SHP77 treated with DMSO at 0.1 percent for 48 hours (cell line): ENCODE results near the gene MYH15.

Source experiments
- DNase-seq: peaks from one replicate; lab custom pipeline; 2025; lab: John Stamatoyannopoulos, UW

The MYH15 gene

GRCh38 chr3:108510496-108510895, at the start of gene MYH15:
MYH15 (minus strand) TSS chr3:108510596; CDS start chr3:108510530, 66 bp downstream.
- DNase-seq: no peak

DNA sequence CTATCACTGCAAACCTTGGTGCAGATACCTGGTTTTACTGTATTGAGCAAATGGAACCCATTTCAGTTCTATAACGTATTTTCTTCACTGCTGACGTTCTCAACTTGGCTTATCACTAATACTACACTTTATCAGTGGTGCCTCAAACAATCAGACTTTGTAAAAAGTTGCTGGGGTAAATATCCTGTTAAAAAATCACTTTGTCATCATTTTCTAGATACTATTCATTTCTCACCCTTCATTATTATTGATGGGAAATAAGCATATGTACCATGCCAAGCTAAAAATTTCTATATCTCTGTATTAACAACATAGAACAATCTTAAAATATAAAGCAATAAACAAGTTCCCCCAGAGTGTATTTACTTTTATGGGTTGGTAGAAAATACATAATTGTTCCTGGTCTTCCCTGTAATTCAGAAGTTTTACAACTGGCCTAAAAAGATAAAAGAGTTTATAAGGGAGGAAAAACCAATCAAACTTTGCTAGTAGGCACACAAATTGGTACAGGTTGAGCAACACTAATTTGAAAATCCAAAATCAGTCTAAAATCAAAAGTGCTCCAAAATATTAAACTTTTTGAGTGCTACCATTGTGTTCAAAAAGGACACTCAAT, 45.7 kb upstream of the MYH15 start:
- no peak for DNase-seq

DNA sequence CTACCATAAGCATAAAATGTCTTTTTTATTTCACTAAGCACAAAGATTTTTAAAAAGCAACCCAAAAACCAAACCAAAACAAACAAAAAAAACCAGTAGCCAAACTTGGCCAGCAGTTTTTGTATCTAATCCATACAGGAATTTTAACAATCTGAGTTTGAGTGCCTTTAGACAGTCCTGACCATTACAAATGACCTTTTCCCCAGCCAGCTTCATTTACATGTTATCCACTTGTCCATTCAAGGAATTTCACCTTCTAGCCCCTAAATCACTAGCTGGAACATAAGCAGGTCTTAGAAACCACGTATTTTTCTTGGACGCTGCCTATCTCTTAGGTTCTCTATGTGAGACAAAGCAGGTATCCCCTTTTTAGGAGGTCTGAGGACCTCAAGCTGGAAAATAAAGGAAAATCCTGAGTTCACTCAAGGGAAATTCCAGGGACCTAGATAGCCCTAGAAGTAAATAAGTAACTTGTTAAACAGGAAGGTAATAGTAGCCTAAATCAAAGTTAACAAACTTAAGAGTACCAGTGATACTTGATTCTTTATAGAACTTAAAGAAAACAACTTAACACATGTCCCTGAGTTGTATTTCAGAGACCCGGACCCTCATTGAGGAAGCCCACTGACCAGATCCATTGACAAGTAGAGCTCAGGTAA, 44.6 kb upstream of the MYH15 start:
- DNase-seq: no peak

- no peak for DNase-seq
These were observed 43.8 kb upstream of the MYH15 start for GRCh38 chr3:108554229-108554628.

DNA sequence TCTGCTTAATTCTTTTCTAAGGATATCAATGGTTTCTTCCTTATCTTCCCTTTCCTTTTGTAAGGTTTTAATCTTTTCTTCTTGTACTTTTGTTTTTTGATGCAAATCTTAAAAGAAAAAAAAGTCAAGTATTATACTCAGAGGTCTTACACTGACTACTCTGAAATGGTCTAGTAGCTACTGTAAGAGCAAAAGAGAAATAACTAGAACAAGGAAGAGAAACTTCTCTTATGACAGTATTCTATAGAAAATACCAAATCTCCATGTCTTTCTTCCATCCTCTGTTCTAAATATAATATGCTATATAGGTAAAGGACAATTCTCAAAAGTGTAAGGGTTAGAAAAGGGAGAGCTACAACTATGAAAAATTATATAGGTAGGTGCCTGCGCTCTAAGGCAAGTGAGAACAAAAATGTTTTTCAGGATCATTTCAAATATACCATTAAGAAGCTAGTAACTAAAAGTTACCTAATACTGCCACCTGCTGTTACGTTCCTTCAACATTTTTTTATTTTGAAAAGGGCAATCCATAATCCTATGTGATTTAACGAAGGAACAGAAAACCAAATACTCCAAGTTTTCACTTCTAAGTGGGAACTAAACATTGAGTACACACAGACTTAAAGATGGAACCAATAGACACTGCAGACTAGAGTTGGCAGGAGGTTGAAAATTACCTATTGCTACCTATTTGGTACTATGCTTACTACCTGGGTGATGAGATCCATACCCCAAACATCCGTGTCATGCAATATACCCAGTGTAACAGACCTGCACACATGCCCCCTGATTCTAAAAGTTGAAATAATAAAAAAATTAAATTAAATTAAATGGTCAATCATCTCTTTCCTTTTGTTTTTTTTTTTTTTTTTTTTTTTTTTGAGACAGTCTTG, 42.1 kb upstream of the MYH15 start:
- DNase-seq: no peak

DNA sequence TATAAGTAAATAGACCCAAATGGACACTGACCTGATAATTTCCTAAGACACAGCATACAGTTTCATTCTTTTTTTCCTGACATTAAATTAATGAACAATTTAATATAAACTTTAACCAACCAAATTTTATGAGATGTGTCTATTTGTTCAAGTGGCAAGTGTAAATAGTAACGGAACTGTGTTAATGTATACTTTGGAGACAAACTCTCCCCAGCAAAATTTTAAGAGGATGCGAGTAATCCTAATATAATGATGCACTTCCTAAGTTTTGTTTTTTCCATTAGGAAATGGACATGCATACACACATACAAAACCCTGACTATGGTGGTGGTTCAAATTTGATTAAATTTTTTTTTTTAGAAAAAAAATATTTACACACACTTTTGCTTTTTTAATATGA, 38.5 kb upstream of the MYH15 start:
- DNase-seq: no peak

DNA sequence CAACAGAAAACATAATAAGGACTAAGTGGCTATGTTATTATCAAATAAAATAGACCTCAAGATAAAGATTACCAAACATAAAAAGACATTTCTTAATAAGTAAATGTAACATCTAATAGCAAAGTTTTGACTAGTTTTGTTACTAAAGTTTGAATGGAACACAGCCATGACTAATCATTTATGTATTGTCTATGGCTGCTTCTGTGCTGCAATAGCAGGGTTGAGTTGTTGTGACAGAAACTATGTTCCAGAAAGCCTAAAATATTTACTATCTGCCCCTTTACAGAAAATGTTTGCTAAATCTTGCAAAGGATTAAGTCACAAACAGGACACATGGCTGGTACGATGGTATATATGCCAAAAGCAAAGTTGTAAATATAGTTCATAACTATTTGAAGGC, 37.9 kb upstream of the MYH15 start:
- no peak for DNase-seq

DNA sequence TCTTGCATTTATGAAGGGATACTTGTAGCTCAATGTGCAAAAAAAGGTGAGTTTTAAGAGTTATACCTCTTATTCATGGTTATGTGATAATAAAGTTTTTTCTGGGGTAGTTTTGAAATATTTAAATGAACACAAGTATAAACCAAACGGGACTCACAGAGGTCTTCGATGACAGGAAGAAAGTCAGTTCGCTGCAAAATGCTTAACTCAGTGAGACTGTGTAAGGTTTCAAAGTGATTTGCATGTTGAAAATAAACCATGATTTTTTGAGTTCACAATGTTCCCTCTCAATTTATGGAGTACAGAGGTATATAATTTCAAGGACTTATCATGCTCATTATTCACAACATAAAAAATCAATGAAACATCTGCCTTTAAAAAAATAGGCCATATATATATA, 36.3 kb upstream of the MYH15 start:
- no peak for DNase-seq

GRCh38 chr3:108546247-108546646, 35.9 kb upstream of the MYH15 start:
- no peak for DNase-seq

GRCh38 chr3:108538083-108538482, 27.7 kb upstream of the MYH15 start:
- DNase-seq: no peak

- DNase-seq: no peak
These were observed 18.3 kb upstream of the MYH15 start for GRCh38 chr3:108528459-108529252.

GRCh38 chr3:108527817-108528216, 17.4 kb upstream of the MYH15 start:
- DNase-seq: no peak

DNA sequence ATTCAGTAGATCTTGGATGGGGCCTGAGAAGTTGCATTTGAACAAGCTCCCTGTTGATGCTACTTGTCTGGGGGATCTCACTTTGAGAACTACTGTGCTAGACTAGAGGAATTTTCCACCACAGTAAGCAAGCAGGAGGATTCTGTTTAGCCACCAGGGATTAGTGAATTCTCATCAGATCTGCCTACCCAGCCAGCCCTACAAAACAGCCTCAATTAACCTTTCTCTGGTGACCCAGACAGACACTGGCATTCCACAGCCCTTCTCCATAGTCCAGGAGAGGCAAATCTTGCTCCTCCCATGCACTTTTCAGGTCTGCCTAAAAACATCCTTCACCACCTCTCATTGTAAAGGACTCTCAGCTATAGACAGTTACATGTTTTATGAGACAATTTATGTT, 16.7 kb upstream of the MYH15 start:
- DNase-seq: no peak

DNA sequence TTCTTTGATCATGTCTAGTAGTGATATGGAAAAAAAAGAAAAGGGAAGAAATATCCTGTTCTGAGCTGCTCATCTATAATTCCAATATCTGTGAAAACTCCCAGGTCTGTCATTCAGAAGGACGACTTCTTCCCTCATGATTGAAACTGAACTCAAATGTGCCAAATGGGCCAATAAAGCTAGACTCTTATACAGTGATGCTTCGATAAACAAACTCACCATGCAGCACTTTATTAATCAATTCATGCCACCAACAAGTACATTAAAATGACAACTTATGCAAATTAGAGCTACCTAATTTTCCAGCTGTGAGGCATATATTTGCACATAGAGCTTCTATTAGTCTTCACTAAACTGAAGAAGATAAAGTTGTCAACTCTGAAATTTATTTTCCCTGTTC, 15.6 kb upstream of the MYH15 start:
- no peak for DNase-seq

GRCh38 chr3:108525256-108525655, 14.9 kb upstream of the MYH15 start:
- no peak for DNase-seq

GRCh38 chr3:108524537-108524936, 14.1 kb upstream of the MYH15 start:
- DNase-seq: no peak

DNA sequence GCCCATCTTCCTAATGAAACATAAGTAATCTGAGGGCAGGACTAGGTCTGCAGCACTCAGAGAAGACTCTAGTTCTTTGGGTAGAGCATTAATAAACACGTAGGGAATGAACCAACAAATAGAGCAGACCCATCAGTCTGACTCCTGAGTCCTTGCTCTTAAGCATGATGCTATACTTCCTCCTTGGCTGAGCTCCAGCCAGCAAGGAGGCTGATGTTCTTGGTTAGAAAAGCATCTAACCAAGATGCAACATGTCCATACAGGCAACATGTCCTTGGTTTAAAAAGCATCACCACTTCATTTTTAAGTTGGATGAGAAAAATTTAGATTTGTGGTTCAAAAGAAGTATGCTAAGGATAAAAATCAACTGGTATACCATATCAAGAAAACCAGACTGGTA, 8.5 kb upstream of the MYH15 start:
- DNase-seq: no peak

- no peak for DNase-seq
These were observed 6.5 kb upstream of the MYH15 start for GRCh38 chr3:108516881-108517280.

- peak; percentile 35 for DNase-seq
These were observed 3.6 kb upstream of the MYH15 start for GRCh38 chr3:108513961-108514360.

GRCh38 chr3:108512671-108513070, 2.3 kb upstream of the MYH15 start:
- DNase-seq: no peak

DNA sequence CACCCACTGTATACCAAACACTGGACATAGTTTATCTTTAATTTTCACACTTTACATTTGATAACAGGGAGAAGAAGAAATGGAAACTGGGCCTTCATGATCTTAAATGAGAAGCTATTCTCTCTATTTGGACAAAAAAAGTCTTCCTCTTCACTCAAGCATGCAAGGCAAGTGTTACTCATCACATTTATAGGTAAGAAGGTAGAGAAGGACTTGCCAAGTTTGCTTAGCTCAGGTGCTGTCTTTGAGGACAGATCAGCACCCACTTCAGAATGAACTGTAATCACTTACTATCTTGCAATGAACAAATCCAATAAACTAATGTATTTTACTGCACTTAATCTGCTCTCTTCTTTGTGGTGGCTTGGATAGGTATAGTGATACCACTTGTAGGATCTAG, 1.1 kb upstream of the MYH15 start:
- no peak for DNase-seq

GRCh38 chr3:108511055-108511454, 659 bp upstream of the MYH15 start:
- no peak for DNase-seq
